BJ (cell line): ENCODE measurements around the gene LARP1. TPM values are rescaled to one million over a fixed set of nuclear protein-coding genes. Genes with fewer than 3 reads are reported as not detected.

Experiments used
- CTCF ChIA-PET: fragments of 350-600 bp; formaldehyde crosslinking; extraction: SDS; loops from one replicate; lab custom pipeline; 2021; ENCODE audit warnings: antibody characterized with exemption, inconsistent platforms; lab: Yijun Ruan, JAX
- POLR2A ChIA-PET: fragments of 300-600 bp; sonication (Branson Sonifier 250); formaldehyde crosslinking; extraction: SDS; loops from one replicate; lab custom pipeline; 2021; ENCODE audit warnings: antibody characterized with exemption; lab: Charles Lee
- DNase-seq: peaks from one replicate; pipeline ENCODE4 v3.0.0-alpha.2; 2011; ENCODE audit warnings: low read depth
- H3K27me3 ChIP-seq: 2 replicates; pipeline ENCODE4 v1.6.0; 2011; ENCODE audit warnings: low read length; ENCODE audit not compliant: control insufficient read depth, insufficient read depth
- H3K36me3 ChIP-seq: 2 replicates; pipeline ENCODE4 v1.5.1; 2011; ENCODE audit warnings: low read length; ENCODE audit not compliant: control insufficient read depth, insufficient read depth
- H3K4me3 ChIP-seq: 2 replicates; pipeline ENCODE4 v1.5.1; 2011; ENCODE audit warnings: low read depth, mild to moderate bottlenecking, control low read depth, low read length
- polyA plus RNA-seq: library from polyadenylated mRNA; depleted of rRNA; stranded (reverse); fragments of >200 nt; gene quantifications from 2 replicates; pipeline ENCODE4 v1.2.3, GENCODE V29; 2011
- TF ChIP-seq, protein P1 (sequence below): IDR thresholded peaks from 2 replicates; pipeline ENCODE4 v1.5.1; 2011; ENCODE audit warnings: low read depth, mild to moderate bottlenecking, control low read depth, inconsistent platforms, low read length, moderate library complexity; ENCODE audit not compliant: insufficient read depth

LARP1 gene
- polyA plus RNA-seq, 1 experiment = 59.0 TPM

GRCh38 chr5:154823605-154824004, 68.4 kb downstream of the LARP1 start:
- DNase-seq = no peak
- ChIA-PET CTCF (interaction anchor here (0.8 to 2.1 kb wide), 3 partner anchors 10 to 173 kb away, joined by 3 to 9 read pairs (median 3); no protein-coding TSS in a partner anchor), POLR2A (no interaction called here)
- H3K4me3 ChIP-seq = no peak overlapping the region
- H3K27me3 ChIP-seq = no peaks in the 10 kb centered on the region
- peaks cover 19% of the 10 kb centered on the region for H3K36me3 ChIP-seq
- TF ChIP-seq, protein P1, sequence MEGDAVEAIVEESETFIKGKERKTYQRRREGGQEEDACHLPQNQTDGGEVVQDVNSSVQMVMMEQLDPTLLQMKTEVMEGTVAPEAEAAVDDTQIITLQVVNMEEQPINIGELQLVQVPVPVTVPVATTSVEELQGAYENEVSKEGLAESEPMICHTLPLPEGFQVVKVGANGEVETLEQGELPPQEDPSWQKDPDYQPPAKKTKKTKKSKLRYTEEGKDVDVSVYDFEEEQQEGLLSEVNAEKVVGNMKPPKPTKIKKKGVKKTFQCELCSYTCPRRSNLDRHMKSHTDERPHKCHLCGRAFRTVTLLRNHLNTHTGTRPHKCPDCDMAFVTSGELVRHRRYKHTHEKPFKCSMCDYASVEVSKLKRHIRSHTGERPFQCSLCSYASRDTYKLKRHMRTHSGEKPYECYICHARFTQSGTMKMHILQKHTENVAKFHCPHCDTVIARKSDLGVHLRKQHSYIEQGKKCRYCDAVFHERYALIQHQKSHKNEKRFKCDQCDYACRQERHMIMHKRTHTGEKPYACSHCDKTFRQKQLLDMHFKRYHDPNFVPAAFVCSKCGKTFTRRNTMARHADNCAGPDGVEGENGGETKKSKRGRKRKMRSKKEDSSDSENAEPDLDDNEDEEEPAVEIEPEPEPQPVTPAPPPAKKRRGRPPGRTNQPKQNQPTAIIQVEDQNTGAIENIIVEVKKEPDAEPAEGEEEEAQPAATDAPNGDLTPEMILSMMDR = no peak

- H3K4me3 ChIP-seq = no peak overlapping the region
- TF ChIP-seq, protein P1 = no peak
- no peaks in the 10 kb centered on the region for H3K27me3 ChIP-seq
- POLR2A ChIA-PET = no interaction called here
- peaks cover 19% of the 10 kb centered on the region for H3K36me3 ChIP-seq
- DNase-seq = no peak
- CTCF ChIA-PET = interaction anchor here (0.8 to 1.1 kb wide), 2 partner anchors 10 to 43 kb away, joined by 3 read pairs; no protein-coding TSS in a partner anchor
Observed at GRCh38 chr5:154824070-154824469, 68.9 kb downstream of the LARP1 start.

DNA sequence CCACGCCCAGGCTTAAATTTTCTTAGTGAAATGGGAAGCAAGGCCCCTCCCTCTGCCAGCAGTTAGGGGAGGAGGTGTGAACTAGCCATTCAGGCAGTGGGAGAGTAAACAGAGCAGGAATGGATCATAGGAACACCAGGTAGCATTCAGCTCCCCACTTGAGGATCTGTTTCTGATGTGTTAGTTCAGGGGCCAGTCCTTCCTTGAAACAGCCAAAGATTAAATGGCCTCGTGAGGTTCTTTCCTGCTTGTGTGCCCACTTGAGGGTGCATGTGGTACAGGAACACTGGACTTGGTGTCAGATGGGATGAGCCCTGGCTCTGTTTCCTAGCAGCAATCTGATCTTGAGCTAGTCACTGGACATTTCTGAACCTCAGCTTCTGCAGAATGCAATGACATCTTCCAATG, 74.0 kb downstream of the LARP1 start:
- CTCF ChIA-PET = interaction anchor here (0.6 to 1.1 kb wide), 4 partner anchors 15 to 183 kb away, joined by 3 read pairs; no protein-coding TSS in a partner anchor
- TF ChIP-seq, protein P1 = no peak
- Histone ChIP-seq H3K36me3 (peaks cover 3% of the 10 kb centered on the region), H3K27me3 (no peaks in the 10 kb centered on the region), H3K4me3 (no peak overlapping the region)
- POLR2A ChIA-PET = interaction anchor here (0.7 kb wide), 1 partner anchor 509 kb away, joined by 3 read pairs; no protein-coding TSS in a partner anchor
- no peak for DNase-seq

DNA sequence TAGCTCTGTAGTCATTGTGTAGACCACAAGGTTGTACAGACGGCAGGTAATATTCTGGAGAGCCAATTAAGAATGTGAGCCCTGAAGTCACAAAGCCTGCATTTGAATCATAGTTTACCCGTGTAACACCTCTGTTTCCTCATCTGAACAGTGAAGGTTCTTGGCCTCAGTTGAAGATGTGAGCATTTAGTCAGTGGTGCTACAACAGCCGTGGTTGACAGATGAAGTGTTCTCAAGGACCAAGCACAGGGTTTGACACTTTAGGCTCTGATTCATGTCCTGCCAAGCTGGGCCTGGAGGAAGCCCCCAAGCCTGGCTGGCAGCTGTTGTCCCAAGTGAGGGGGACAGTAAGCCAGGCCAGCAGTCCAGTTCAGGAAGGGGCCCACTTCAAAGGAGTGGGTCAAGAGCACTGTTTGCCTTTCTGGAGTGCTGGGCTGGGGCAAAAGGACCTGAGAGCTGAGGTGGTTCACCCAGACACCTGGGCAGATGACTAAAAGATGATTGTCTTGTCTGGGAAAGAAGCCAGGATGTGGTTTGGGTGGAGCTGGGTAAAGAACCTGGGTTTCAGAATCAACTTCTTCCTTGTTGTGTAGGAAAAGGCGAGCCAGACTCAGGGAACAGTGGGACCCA, 74.5 kb downstream of the LARP1 start:
- CTCF ChIA-PET = interaction anchor here (0.6 to 1.1 kb wide), 4 partner anchors 16 to 183 kb away, joined by 3 read pairs; no protein-coding TSS in a partner anchor
- TF ChIP-seq, protein P1 = no peak
- no peak for DNase-seq
- Histone ChIP-seq H3K4me3 (no peak overlapping the region), H3K36me3 (peaks cover 2% of the 10 kb centered on the region), H3K27me3 (no peaks in the 10 kb centered on the region)
- POLR2A ChIA-PET = no interaction called here

GRCh38 chr5:154830219-154830595, 75.0 kb downstream of the LARP1 start:
- Histone ChIP-seq H3K4me3 (no peak overlapping the region), H3K27me3 (no peaks in the 10 kb centered on the region), H3K36me3 (peaks cover 2% of the 10 kb centered on the region)
- ChIA-PET POLR2A (interaction anchor here (0.6 kb wide), 1 partner anchor 39 kb away, joined by 23 read pairs; no protein-coding TSS in a partner anchor), CTCF (interaction anchor here (0.9 to 1.1 kb wide), 2 partner anchors 16 to 180 kb away, joined by 3 read pairs; no protein-coding TSS in a partner anchor)
- TF ChIP-seq, protein P1 = no peak
- DNase-seq = no peak
